Type B pancreatic cell (in vitro differentiated cells): Measurements from ENCODE around the gene POLN. TPM values are rescaled to one million over a fixed set of nuclear protein-coding genes. Genes with fewer than 3 reads are reported as not detected.

Experiments
- DNase-seq: peaks from one replicate; pipeline ENCODE4 v3.0.0; 2021; ENCODE audit warnings: mixed read lengths; ENCODE audit not compliant: unreplicated experiment; ENCODE audit errors: extremely low spot score
- H3K27ac Mint-ChIP-seq: 2 replicates; pipeline ENCODE4 v1.8.0; 2021; ENCODE audit warnings: mild to moderate bottlenecking, mixed read lengths
- H3K27me3 Mint-ChIP-seq: 2 replicates; pipeline ENCODE4 v1.8.0; 2021; ENCODE audit warnings: mixed read lengths
- H3K36me3 Mint-ChIP-seq: 2 replicates; pipeline ENCODE4 v1.8.0; 2021; ENCODE audit warnings: mixed read lengths
- H3K4me1 Mint-ChIP-seq: one replicate; pipeline ENCODE4 v1.8.0; 2021; ENCODE audit warnings: mixed read lengths; ENCODE audit not compliant: unreplicated experiment
- H3K4me3 Mint-ChIP-seq: 2 replicates; pipeline ENCODE4 v1.8.0; 2021; ENCODE audit warnings: mild to moderate bottlenecking, mixed read lengths
- H3K9me3 Mint-ChIP-seq: 2 replicates; pipeline ENCODE4 v1.8.0; 2021; ENCODE audit warnings: mixed read lengths
- total RNA-seq: library from RNA; stranded (reverse); gene quantifications from 2 replicates; pipeline ENCODE4 v1.2.1, GENCODE V29; 2021; ENCODE audit warnings: low replicate concordance
- TF ChIP-seq, protein P1 (sequence below): fragments of 200-600 bp; sonication (generic); conservative IDR thresholded peaks from 2 replicates; pipeline ENCODE4 v1.5.0; 2021; ENCODE audit warnings: antibody characterized with exemption, mild to moderate bottlenecking

Gene POLN
- total RNA-seq, 1 donor from 2014 or later, result 4.1 TPM

DNA sequence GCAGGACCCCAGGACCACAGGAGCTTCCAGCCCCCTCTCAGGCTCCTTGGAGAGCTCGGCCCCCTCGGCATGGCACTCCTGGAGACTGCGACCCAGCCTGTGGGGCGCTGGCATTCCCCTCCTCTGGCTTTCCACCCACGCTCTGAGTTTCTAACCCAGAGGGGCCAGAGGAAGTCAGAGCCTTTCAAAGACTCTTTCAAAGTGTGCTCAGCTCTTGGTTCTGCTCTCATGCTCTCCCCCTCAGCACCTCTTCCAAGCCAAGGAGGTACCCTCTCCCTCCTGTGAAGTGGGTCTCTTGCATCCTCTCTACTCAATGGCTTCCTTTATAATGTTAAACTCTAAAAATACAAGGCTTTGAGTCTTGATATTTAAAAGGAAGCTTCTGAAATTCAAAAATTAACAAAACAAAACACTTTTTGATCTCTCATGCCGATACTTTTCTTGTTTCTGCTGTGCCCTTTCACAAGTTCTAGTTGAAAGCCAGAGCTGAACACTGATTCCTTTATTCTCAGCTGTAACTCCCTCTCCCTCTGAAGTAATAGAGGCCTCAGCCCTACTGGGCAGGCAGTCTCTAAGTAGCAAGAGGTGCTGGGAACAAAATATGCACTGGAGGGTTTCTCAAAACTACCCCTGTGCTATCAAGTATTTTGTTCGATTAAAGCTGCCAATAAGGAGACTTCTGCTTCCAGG, 100.0 kb downstream of the POLN start:
- H3K9me3 Mint-ChIP-seq, result peaks cover 3% of the 10 kb centered on the region
- no peaks in the 10 kb centered on the region for H3K27me3 Mint-ChIP-seq
- no peaks in the 10 kb centered on the region for H3K36me3 Mint-ChIP-seq
- H3K4me3 Mint-ChIP-seq, result no peak overlapping the region
- H3K27ac Mint-ChIP-seq, result no peak overlapping the region
- peaks cover 8% of the 10 kb centered on the region for H3K4me1 Mint-ChIP-seq
- DNase-seq, result peak; percentile 37
- TF ChIP-seq, protein P1, sequence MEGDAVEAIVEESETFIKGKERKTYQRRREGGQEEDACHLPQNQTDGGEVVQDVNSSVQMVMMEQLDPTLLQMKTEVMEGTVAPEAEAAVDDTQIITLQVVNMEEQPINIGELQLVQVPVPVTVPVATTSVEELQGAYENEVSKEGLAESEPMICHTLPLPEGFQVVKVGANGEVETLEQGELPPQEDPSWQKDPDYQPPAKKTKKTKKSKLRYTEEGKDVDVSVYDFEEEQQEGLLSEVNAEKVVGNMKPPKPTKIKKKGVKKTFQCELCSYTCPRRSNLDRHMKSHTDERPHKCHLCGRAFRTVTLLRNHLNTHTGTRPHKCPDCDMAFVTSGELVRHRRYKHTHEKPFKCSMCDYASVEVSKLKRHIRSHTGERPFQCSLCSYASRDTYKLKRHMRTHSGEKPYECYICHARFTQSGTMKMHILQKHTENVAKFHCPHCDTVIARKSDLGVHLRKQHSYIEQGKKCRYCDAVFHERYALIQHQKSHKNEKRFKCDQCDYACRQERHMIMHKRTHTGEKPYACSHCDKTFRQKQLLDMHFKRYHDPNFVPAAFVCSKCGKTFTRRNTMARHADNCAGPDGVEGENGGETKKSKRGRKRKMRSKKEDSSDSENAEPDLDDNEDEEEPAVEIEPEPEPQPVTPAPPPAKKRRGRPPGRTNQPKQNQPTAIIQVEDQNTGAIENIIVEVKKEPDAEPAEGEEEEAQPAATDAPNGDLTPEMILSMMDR, result no peak

DNA sequence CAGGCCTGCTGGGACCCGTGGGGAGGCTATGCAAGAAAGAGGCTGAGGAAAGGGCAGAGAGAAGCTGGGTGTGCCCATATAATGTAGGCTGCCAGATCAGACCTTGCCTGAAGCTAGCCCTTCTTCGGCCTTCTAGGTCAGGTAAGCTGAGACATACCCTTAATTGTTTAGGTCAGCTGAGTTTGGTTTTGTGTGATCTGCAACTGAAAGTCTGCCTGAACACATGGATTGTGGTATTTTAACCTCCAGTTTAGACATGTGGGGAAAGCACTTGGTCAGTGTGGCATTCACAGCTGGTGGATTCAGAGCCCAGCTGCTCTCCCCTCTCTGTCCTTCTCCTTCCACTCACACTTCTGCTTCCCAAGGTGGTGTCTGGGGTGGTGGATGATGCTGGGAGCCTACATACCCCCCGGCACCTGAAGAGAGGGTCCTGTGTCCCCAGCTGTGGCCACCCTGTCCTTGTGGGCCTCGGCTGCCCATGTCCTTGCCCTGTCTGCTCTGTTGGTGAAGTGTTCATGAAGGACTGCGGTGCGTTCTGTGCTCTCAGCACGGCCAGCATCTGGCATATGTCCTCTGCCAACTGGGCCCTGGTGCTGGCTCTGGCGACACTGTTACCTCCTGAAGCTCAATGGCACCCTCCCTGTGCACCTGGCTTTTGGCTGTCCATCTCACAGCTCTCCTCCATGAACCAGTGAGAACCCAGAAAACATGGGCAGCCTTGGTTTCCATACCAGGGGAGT, 100.7 kb downstream of the POLN start:
- no peak overlapping the region for H3K4me3 Mint-ChIP-seq
- no peaks in the 10 kb centered on the region for H3K27me3 Mint-ChIP-seq
- H3K4me1 Mint-ChIP-seq, result peaks cover 8% of the 10 kb centered on the region
- no peaks in the 10 kb centered on the region for H3K36me3 Mint-ChIP-seq
- TF ChIP-seq, protein P1, result no peak
- H3K27ac Mint-ChIP-seq, result no peak overlapping the region
- H3K9me3 Mint-ChIP-seq, result peaks cover 3% of the 10 kb centered on the region
- peak; percentile 36 for DNase-seq

DNA sequence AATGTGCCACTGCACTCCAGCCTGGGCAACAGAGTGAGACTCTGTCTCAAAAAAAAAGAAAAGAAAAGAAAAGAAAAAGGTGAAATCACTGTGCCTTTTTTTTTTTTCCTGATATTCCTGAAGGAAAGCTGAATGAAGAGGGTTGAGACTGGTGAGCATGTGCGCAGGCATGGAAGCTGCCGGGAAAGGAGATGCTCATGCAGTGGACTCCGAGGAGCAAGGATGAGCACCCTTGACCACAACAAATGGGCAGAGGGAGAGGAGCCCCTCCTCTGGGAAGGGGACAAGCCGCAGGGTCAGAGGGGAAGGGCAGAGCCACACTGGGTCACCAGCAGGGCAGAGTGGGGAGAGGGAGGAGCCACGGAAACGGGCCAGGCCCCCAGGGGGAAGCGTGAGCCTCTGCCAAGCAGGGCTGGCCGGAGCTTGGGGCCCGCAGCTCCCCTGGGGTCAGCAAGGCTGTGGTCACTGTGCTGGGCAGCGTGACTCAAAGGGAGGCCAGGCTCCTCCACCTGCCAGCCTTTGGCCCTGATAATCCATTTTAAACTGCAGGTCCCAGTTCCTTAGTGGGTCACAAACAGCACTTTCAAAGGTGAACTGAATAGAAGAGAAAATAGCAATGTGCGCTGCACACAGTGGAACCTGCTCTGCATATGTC, 102.9 kb downstream of the POLN start:
- DNase-seq, result no peak
- Mint-ChIP-seq H3K27ac (no peak overlapping the region), H3K4me3 (no peak overlapping the region), H3K4me1 (peaks cover 11% of the 10 kb centered on the region), H3K9me3 (peaks cover 3% of the 10 kb centered on the region), H3K36me3 (no peaks in the 10 kb centered on the region), H3K27me3 (no peaks in the 10 kb centered on the region)
- TF ChIP-seq, protein P1, result no peak

DNA sequence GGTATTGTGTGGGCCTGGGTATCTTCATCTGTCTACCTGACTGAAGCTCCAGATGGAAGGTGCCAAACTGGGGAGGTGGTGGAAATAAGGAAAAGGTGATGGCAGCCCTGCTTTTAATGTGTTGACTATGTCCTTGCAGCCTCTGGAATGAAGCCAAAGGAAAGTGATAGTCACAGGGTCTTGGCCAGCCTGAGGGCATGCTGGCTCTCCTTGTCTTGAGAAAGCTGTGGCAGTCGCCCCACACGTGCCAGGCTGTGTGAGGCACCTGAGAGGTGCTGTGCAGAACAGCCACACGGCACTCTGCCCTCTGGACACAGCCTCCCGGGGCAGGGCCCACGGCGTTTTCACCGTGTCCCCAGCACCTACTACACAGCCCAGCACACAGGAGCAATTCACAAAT, 105.2 kb downstream of the POLN start:
- H3K4me3 Mint-ChIP-seq, result no peak overlapping the region
- H3K27me3 Mint-ChIP-seq, result no peaks in the 10 kb centered on the region
- H3K9me3 Mint-ChIP-seq, result peaks cover 9% of the 10 kb centered on the region
- H3K36me3 Mint-ChIP-seq, result no peaks in the 10 kb centered on the region
- TF ChIP-seq, protein P1, result no peak
- H3K27ac Mint-ChIP-seq, result no peak overlapping the region
- DNase-seq, result no peak
- H3K4me1 Mint-ChIP-seq, result peaks cover 4% of the 10 kb centered on the region

DNA sequence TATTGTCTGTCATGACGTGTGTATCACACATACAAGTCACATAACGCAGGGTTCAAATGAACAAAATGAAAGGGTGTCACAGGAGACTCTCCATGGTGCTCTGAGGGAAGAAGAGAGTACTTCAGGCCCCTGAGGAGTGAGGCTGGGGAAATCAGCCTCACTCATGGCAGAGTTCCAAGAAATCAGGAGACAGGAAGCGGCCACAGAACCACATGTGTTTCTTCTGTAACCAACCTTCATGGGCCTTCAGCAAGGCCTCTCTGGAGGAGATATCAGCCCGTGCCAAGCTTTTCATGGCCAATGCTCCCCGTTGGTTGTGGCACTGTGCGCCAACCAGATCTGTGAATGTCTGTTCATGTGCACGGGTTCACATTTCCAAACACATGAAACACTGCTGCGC, 106.8 kb downstream of the POLN start:
- Mint-ChIP-seq H3K27me3 (no peaks in the 10 kb centered on the region), H3K27ac (no peak overlapping the region), H3K4me3 (no peak overlapping the region), H3K4me1 (peaks cover 4% of the 10 kb centered on the region), H3K36me3 (no peaks in the 10 kb centered on the region), H3K9me3 (peaks cover 13% of the 10 kb centered on the region)
- DNase-seq, result no peak
- TF ChIP-seq, protein P1, result no peak
